SK-N-MC (cell line): ENCODE data around the gene C1QTNF4.

ENCODE experiments used
- EZH2 ChIP-seq: fragments of 200-600 bp; sonication (generic); IDR thresholded peaks from one replicate; pipeline ENCODE4 v1.6.1; 2017; ENCODE audit warnings: antibody characterized with exemption
- POLR2AphosphoS5 ChIP-seq: IDR thresholded peaks from 2 replicates; pipeline ENCODE4 v1.6.1; 2012; ENCODE audit warnings: mild to moderate bottlenecking, low read depth, low read length, borderline replicate concordance

GRCh38 chr11:47569646-47570045, 24.6 kb downstream of the C1QTNF4 start:
- TF ChIP-seq POLR2AphosphoS5 (no peak), EZH2 (no peak)
